Vagina (tissue), 2 donors: ENCODE measurements around the gene NXPH3. TPM values are rescaled to one million over a fixed set of nuclear protein-coding genes. Genes with fewer than 3 reads are reported as not detected.

Experiments used
- DNase-seq, 2 donors: peaks; one replicate each; pipeline ENCODE4 v3.0.0-alpha.2; 2017; ENCODE audit errors: extremely low spot score in 2 of 2
- H3K27ac ChIP-seq: fragments of 200-600 bp; sonication (generic); one replicate; pipeline ENCODE4 v1.5.1; 2019
- H3K27me3 ChIP-seq: fragments of 200-600 bp; sonication (generic); one replicate; pipeline ENCODE4 v1.5.1; 2019
- H3K36me3 ChIP-seq, 2 donors: fragments of 200-600 bp; sonication (generic); one replicate each; pipeline ENCODE4 v1.5.1; 2017 to 2019
- H3K4me1 ChIP-seq: fragments of 200-600 bp; sonication (generic); one replicate; pipeline ENCODE4 v1.5.1; 2019
- H3K4me3 ChIP-seq, 2 donors: fragments of 200-600 bp; sonication (generic); 1 replicate in 1 of 2; 2 replicates in 1 of 2; pipeline ENCODE4 v1.5.1; 2016 to 2019
- H3K9me3 ChIP-seq: fragments of 200-600 bp; sonication (generic); one replicate; pipeline ENCODE4 v1.5.1; 2019
- POLR2A ChIP-seq, 2 donors: fragments of 450-650 bp; IDR thresholded peaks; one replicate each; pipeline ENCODE4 v1.6.1; 2017; ENCODE audit warnings: antibody characterized with exemption in 2 of 2, mild to moderate bottlenecking in 2 of 2, moderate library complexity in 2 of 2
- POLR2AphosphoS5 ChIP-seq, 2 donors: sonication (generic); formaldehyde crosslinking; IDR thresholded peaks; one replicate each; pipeline ENCODE4 v1.9.0; 2017; ENCODE audit warnings: antibody characterized with exemption in 2 of 2, mild to moderate bottlenecking in 2 of 2, low read depth in 1 of 2; ENCODE audit not compliant: insufficient read depth in 1 of 2
- intact Hi-C: fragments of 100-400 bp; cut with DNase I; formaldehyde crosslinking; loops from one replicate; pipeline ENCODE4 v1.15.1; 2023
- total RNA-seq: library from RNA; depleted of rRNA; stranded (reverse); fragments of >200 nt; gene quantifications from one replicate; pipeline ENCODE4 v1.2.3, GENCODE V29; 2016
- TF ChIP-seq, protein P1 (sequence below), 3 experiments: fragments of 450-650 bp in 2 of 3; fragments of 200-600 bp in 1 of 3; sonication (generic) in 1 of 3; IDR thresholded peaks; one replicate each; pipeline ENCODE4 v1.5.1; 2017 to 2019; ENCODE audit warnings: antibody characterized with exemption in 3 of 3, mild to moderate bottlenecking in 2 of 3, moderate library complexity in 2 of 3

The NXPH3 gene
- total RNA-seq, 1 donor from 2014 or later: 18.4 TPM

GRCh38 chr17:49629447-49629846 is 53.8 kb downstream of the NXPH3 start:
- Histone ChIP-seq H3K27ac (no peak overlapping the region), H3K4me1 (peaks cover 60% of the 10 kb centered on the region)

DNA sequence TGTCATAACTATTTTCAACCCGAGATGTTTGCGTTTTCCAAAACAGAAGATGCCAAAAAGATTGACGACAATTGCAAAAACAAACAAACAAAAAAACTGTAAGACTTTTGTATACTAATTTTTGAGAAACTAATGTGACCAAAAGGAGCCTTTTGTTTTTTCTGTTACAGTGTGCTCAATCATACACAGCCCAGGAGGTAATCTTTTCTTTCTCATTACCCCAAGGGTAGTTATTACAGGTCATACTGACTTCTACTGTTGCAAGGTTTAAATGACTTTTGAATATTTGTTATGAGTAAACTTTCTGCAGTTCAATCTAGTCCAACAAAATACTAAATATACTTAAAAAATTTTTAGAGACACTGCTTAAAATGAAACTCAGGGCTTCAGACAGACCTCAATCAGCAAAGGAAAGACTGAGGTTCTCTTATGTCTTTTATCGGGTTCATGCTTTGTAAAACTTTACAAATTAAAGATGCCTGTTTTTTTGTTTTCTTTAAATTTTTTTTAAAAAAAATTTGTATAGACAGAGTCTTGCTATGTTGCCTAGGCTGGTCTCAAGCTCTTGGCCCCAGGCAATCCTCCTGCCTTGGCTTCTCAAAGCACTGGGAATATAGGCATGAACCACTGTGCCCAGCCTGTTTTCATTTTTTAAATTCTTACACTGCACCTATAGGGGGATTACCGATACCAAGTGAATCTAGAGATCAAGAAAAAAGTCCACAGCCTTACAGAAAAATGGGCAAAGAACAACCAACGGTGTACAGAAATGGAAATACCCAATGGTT is 54.6 kb downstream of the NXPH3 start:
- Histone ChIP-seq H3K27ac (no peak overlapping the region), H3K9me3 (no peaks in the 10 kb centered on the region), H3K27me3 (no peaks in the 10 kb centered on the region), H3K4me3 (no peak overlapping the region), H3K36me3 (no peaks in the 10 kb centered on the region), H3K4me1 (peaks cover 60% of the 10 kb centered on the region)
- no peak for TF ChIP-seq POLR2AphosphoS5 (IDR thresholded peaks at IDR 0.05; ENCODE audit: insufficient read depth in 1 of 2, low read depth in 1 of 2)
- TF ChIP-seq POLR2A (IDR thresholded peaks at IDR 0.05): no peak
- TF ChIP-seq, protein P1, sequence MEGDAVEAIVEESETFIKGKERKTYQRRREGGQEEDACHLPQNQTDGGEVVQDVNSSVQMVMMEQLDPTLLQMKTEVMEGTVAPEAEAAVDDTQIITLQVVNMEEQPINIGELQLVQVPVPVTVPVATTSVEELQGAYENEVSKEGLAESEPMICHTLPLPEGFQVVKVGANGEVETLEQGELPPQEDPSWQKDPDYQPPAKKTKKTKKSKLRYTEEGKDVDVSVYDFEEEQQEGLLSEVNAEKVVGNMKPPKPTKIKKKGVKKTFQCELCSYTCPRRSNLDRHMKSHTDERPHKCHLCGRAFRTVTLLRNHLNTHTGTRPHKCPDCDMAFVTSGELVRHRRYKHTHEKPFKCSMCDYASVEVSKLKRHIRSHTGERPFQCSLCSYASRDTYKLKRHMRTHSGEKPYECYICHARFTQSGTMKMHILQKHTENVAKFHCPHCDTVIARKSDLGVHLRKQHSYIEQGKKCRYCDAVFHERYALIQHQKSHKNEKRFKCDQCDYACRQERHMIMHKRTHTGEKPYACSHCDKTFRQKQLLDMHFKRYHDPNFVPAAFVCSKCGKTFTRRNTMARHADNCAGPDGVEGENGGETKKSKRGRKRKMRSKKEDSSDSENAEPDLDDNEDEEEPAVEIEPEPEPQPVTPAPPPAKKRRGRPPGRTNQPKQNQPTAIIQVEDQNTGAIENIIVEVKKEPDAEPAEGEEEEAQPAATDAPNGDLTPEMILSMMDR (IDR thresholded peaks at IDR 0.05): no peak
- intact Hi-C loops: no loop called here
- no peak for DNase-seq

More at GRCh38 chr17:49629447-49629846, 53.8 kb downstream of the NXPH3 start:
- Histone ChIP-seq H3K36me3 (no peaks in the 10 kb centered on the region), H3K27me3 (no peaks in the 10 kb centered on the region), H3K4me3 (no peak overlapping the region), H3K9me3 (no peaks in the 10 kb centered on the region)
- DNase-seq: no peak
- intact Hi-C loops: no loop called here
- TF ChIP-seq POLR2AphosphoS5 (IDR thresholded peaks at IDR 0.05; ENCODE audit: insufficient read depth in 1 of 2, low read depth in 1 of 2): no peak
- no peak for TF ChIP-seq POLR2A (IDR thresholded peaks at IDR 0.05)
- TF ChIP-seq, protein P1 (IDR thresholded peaks at IDR 0.05): no peak

DNA sequence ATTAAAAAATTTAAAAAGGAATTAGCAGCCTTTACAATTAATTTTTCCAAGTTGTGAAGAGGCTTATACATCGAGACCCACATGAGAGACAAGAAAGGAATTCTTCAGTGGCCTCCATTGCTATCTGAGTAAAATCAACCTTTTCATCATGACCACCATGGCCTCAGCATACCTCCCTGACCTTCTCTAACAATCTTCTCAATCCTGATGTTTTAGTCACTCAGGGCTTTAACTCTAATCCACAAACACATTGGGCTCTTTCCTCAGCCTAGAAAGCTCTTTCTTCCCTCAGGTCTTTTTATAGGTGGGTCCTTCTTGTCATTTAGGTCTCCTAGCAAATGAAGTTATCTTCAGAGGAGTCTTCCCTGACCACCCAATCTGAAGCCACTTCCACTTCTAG is 55.8 kb downstream of the NXPH3 start:
- H3K4me1 ChIP-seq: peaks cover 66% of the 10 kb centered on the region

More for the DNA sequence above, 55.8 kb downstream of the NXPH3 start:
- Histone ChIP-seq H3K9me3 (no peaks in the 10 kb centered on the region), H3K36me3 (no peaks in the 10 kb centered on the region), H3K27me3 (no peaks in the 10 kb centered on the region), H3K27ac (peak overlapping the region; percentile 21), H3K4me3 (no peak overlapping the region)
- DNase-seq: no peak
- TF ChIP-seq, protein P1 (IDR thresholded peaks at IDR 0.05): no peak
- TF ChIP-seq POLR2A (IDR thresholded peaks at IDR 0.05): no peak
- TF ChIP-seq POLR2AphosphoS5 (IDR thresholded peaks at IDR 0.05; ENCODE audit: insufficient read depth in 1 of 2, low read depth in 1 of 2): no peak
- intact Hi-C loops: no loop called here

Other genes with a start within 250 kb of the NXPH3 start
- gene ZNF652, start 213.6 kb upstream of the NXPH3 start, total RNA-seq: 42.7 TPM
- 58.7 TPM for gene PHB1, start 161.0 kb upstream of the NXPH3 start, total RNA-seq
- 41.7 TPM for gene NGFR, start 80.6 kb upstream of the NXPH3 start, total RNA-seq
- gene SPOP, start 102.2 kb downstream of the NXPH3 start, total RNA-seq: 87.2 TPM
- gene SLC35B1, start 132.1 kb downstream of the NXPH3 start, total RNA-seq: 42.0 TPM
- gene FAM117A, start 188.3 kb downstream of the NXPH3 start, total RNA-seq: 15.7 TPM
- 36.1 TPM for gene KAT7, start 212.8 kb downstream of the NXPH3 start, total RNA-seq